GM21367 (cell line): Measurements from ENCODE around the gene ERVW-1.

Experiments used
- ATAC-seq: cut with Tn5 transposase; IDR thresholded peaks from one replicate; pipeline ENCODE4 v1.9.1; 2021; ENCODE audit not compliant: unreplicated experiment

The ERVW-1 gene

DNA sequence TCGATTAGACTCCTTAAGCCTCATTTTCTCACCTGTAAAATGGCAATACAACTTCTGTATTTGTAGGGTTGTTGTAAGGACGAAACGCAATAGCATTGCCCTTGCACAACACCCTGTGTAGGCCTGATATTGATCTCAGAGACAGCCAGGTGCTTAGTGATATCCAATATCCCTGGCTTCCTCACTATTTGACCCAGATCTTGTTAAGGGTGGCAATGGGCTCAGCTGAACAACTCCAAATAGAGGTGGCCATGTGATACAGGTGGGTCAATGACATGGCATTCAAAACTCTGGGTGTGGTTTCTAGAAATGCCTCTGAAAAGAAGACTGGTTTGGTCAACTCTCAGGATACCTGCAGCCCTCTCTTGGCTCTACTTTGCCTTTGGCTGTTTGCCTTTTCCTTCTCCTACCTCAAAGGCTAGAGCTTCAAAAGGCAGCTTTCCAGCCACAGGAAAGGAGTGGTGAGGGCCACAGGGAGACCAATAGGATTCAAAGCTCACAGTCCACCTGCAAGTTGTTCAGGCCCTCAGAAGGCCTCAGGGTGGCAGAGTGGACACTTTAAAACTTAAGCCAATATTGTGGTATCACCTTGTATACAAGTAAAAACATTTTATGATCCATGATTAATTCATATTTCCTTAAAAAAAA lies 45.3 kb downstream of the ERVW-1 start:
- no peak for ATAC-seq

DNA sequence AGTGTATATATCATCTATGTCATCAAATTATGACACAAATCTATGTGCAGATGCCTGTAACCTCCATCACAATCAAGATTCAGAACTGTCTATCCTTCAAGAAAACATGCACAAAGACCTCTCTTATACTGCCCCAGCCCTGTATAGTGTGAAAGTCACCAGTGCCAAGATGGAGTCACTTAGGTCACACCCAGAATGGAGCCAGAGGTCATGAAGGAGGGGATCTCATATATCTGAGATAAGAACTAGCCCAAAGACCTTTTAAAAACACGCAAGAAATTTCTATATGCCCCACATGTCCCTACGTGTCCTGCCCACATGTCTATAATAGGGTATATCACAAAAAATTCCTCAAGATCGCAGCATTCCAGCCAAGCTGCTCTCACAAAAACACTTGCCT lies 50.6 kb downstream of the ERVW-1 start:
- ATAC-seq: no peak

DNA sequence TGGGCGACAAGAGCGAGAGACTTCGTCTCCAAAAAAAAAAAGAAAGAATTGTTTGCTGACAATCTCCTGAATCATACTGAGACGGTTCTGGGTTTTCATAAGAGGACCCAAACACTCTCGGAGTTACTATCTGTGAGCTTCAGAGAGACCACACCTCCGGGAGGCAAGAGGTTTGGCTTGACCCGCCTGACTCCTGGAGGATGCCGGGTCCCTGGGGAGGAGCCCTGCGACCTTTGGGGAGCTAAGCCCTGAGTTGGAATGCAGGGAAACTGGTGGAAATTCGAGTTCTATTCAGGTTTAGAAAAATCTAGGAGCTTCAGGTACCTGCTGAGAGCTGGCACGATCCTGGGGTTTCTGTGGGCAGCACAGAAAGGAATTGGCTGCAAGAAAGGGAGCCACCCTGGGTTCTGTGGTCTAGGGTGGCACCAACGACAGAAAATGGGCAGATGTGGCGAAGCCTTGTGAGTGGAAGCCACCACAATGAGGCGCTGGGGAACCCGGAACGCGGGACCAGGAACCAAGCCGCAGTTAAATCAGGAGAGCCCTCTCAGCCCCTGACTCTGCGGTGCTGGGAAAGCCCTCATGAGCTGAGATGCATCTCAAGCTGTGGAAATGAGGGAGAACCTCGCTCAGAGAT lies 52.3 kb downstream of the ERVW-1 start:
- ATAC-seq: no peak

DNA sequence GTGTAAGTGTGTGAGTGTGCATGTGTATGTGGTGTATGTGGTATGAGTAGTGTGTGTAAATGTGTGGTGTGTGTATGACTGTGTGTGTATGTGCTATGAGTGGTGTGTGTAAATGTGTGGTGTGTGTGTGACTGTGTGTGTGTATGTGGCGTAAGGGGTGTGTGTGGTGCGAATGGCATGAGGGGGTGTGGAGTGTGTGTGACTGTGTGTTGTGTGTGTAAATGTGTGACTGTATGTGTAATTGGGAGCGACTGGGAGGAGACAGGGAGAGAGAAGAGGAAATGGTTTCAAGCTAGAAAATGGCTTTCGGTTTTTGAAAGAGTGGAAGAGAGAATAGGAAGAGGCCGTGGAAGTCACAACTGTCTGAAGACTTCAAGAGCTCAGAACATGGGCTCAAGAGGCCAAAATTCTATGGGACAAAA lies 54.0 kb downstream of the ERVW-1 start:
- ATAC-seq: no peak

DNA sequence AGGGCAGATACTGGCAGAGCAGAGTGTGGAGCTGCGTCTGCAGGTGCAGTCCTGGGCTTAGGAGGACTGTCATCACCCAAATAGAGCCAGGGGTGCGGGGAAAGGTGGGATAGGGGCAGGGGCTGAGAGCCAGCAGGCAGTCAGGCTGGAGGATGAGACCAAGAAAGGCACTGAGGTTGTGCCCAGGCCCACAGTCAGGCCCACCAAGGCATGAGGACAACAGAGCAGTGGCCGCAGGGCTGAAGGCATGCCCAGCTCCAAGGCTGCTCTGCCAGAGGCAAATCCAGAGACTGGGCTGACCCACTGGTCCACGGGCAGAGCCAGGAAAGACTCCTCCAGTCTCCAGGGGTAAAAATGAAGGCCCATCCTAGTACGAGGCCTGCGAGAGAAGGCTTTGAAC lies 54.8 kb downstream of the ERVW-1 start:
- no peak for ATAC-seq

DNA sequence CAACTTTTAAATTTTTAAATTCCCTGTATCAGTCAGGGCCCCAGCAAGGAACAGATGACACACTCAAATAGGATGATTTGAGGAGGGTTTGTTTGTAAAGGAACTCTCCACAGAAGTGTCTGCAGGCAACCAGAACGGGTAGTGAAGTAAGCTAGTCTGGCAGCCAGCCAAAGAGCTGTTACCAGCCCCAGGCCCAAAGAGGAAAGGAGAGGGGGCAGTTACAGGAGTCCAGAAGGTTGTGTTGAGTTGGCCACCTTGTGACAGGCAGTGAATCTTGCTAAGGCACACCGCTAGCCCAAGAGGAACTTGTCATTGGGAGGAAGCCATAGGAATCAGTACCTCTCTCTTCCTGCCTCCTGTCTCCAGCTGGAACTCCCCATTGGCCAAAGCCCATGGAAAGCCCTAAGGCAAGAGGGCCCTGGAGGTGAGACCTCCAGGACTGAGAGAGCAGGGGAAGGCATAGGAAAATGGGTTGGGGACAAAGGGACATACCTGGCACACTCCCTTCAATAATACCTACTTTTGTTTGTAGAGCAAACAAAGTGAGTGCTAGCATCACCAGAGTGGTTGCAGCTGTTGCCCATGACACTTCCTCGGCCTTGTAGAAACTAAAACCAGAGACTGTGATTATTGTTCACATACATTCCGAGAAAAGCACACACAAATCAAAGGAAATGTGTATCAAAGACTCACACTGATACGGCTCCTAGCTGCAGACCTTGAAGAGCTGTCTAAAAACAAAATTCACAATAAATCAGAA lies 55.9 kb downstream of the ERVW-1 start:
- no peak for ATAC-seq
